ENCODE measurements around the gene SLC10A4. TPM values are rescaled to one million over a fixed set of nuclear protein-coding genes. Genes with fewer than 3 reads are reported as not detected.

Gene SLC10A4, protein sequence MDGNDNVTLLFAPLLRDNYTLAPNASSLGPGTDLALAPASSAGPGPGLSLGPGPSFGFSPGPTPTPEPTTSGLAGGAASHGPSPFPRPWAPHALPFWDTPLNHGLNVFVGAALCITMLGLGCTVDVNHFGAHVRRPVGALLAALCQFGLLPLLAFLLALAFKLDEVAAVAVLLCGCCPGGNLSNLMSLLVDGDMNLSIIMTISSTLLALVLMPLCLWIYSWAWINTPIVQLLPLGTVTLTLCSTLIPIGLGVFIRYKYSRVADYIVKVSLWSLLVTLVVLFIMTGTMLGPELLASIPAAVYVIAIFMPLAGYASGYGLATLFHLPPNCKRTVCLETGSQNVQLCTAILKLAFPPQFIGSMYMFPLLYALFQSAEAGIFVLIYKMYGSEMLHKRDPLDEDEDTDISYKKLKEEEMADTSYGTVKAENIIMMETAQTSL
- 4.6 to 8.0 TPM (median 7.2 TPM) in 5 replicates for total RNA-seq (2022; extraction: Qiagen RNA extraction; ENCODE audit: low read depth)

DNA sequence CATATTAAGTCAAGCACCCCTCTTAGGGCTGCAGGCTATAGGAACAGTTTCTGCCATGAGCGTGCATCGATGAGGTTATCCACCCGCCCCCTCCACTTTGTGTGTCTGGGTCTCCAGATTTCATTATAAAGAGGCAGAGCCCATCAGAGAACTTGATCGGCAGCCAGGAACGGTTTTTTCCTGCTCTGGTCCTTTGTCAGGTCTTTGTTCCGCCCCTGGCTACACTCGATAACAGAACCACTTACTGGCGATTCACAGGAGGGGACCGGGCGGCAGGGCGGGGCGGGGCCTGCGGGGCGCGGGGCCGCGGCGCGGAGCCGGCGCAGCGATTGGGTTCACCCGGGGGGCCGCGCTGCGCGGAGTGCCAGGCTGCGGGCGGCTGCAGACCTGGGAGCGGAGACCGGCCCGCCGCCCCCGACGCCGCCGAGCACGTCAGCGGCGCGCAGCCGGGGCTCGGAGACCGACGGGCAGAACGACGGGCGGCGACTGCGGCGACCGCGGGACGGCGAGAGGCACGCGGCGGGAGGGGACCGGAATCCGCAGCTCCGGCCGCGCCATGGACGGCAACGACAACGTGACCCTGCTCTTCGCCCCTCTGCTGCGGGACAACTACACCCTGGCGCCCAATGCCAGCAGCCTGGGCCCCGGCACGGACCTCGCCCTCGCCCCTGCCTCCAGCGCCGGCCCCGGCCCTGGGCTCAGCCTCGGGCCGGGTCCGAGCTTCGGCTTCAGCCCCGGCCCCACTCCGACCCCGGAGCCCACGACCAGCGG lies at the start of gene SLC10A4:
Gene SLC10A4, plus strand, starts transcription at position 338 of the 771 bp plus-strand sequence. Its CDS starts 219 bp downstream, at position 557.

DNA sequence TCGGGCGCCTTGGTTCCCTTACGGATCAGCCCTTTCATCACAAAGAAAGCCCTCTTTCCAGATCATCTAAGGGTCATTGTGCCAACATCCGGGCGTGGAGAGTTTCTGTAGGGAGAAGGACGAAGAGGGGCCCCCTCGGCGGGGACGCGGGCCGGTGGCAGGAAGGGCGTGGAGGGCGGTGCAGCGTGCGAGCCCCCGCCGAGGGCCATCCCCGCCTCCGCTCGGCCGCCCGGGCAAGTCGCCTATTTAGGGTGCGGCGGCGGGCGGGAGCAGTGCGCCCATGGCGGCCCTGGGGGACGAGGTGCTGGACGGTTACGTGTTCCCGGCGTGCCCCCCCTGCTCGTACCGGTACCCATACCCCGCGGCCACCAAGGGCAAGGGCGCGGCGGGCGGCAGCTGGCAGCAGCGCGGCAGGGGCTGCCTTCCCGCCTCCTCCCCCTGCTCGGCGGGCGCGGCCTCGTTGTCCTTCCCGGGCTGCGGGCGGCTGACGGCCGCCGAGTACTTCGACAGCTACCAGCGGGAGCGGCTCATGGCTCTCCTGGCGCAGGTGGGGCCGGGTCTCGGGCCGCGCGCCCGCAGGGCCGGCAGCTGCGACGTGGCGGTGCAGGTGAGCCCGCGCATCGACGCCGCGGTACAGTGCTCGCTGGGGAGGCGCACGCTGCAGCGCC lies 7.0 kb downstream of the SLC10A4 start, which contains the start of gene ZAR1:
Gene ZAR1, plus strand, starts transcription at position 241 of the 668 bp plus-strand sequence. Its CDS starts 40 bp downstream, at position 281.

Other genes starting within 250 kb of the SLC10A4 start
- gene TEC, start 213.5 kb upstream of the SLC10A4 start, total RNA-seq (2022; extraction: Qiagen RNA extraction; ENCODE audit: low read depth), result 1.3 to 1.7 TPM (median 1.6 TPM) in 5 replicates
- 17.5 to 27.0 TPM (median 18.6 TPM) in 5 replicates for gene SLAIN2, start 141.8 kb upstream of the SLC10A4 start, total RNA-seq (2022; extraction: Qiagen RNA extraction; ENCODE audit: low read depth)
- 0.06 to 0.21 TPM (median 0.10 TPM) in 5 replicates for gene ZAR1, start 6.9 kb downstream of the SLC10A4 start, total RNA-seq (2022; extraction: Qiagen RNA extraction; ENCODE audit: low read depth)